ENCODE data around the gene MACROH2A1.

The MACROH2A1 gene

GRCh38 chr5:135340568-135340967 is 58.5 kb downstream of the MACROH2A1 start:
- TF ChIP-seq CTCF (IDR thresholded peaks at IDR 0.05; ENCODE audit: low read depth, low read length) (no peak), MYC (IDR thresholded peaks at IDR 0.05; ENCODE audit: low read depth, low read length) (no peak), POLR2A (IDR thresholded peaks at IDR 0.05; ENCODE audit: extremely low read depth, insufficient read length) (no peak), MAX (IDR thresholded peaks at IDR 0.05; ENCODE audit: low read depth, low read length) (no peak)
- no peak overlapping the region for H3K4me3 ChIP-seq (ENCODE audit: low read depth, low read length)
- no peak for DNase-seq (ENCODE audit: low read depth)

- no peak overlapping the region for H3K4me3 ChIP-seq (ENCODE audit: low read depth, low read length)
- TF ChIP-seq POLR2A (IDR thresholded peaks at IDR 0.05; ENCODE audit: extremely low read depth, insufficient read length) (no peak), MYC (IDR thresholded peaks at IDR 0.05; ENCODE audit: low read depth, low read length) (no peak), MAX (IDR thresholded peaks at IDR 0.05; ENCODE audit: low read depth, low read length) (no peak), CTCF (IDR thresholded peaks at IDR 0.05; ENCODE audit: low read depth, low read length) (no peak)
- DNase-seq (ENCODE audit: low read depth), result no peak
Observed at GRCh38 chr5:135339623-135340022, 59.4 kb downstream of the MACROH2A1 start.

GRCh38 chr5:135339189-135339588 is 59.8 kb downstream of the MACROH2A1 start:
- DNase-seq (ENCODE audit: low read depth), result no peak
- no peak for TF ChIP-seq MAX (IDR thresholded peaks at IDR 0.05; ENCODE audit: low read depth, low read length)
- no peak for TF ChIP-seq MYC (IDR thresholded peaks at IDR 0.05; ENCODE audit: low read depth, low read length)
- TF ChIP-seq CTCF (IDR thresholded peaks at IDR 0.05; ENCODE audit: low read depth, low read length), result no peak
- TF ChIP-seq POLR2A (IDR thresholded peaks at IDR 0.05; ENCODE audit: extremely low read depth, insufficient read length), result no peak
- H3K4me3 ChIP-seq (ENCODE audit: low read depth, low read length), result no peak overlapping the region

- H3K4me3 ChIP-seq (ENCODE audit: low read depth, low read length), result no peak overlapping the region
- no peak for DNase-seq (ENCODE audit: low read depth)
- TF ChIP-seq MAX (IDR thresholded peaks at IDR 0.05; ENCODE audit: low read depth, low read length), result no peak
- TF ChIP-seq POLR2A (IDR thresholded peaks at IDR 0.05; ENCODE audit: extremely low read depth, insufficient read length), result no peak
- TF ChIP-seq MYC (IDR thresholded peaks at IDR 0.05; ENCODE audit: low read depth, low read length), result no peak
- TF ChIP-seq CTCF (IDR thresholded peaks at IDR 0.05; ENCODE audit: low read depth, low read length), result no peak
Observed at GRCh38 chr5:135337064-135337463, 62.0 kb downstream of the MACROH2A1 start.

GRCh38 chr5:135335031-135335828 is 63.8 kb downstream of the MACROH2A1 start:
- H3K4me3 ChIP-seq (ENCODE audit: low read depth, low read length), result no peak overlapping the region
- TF ChIP-seq MYC (IDR thresholded peaks at IDR 0.05; ENCODE audit: low read depth, low read length) (no peak), MAX (IDR thresholded peaks at IDR 0.05; ENCODE audit: low read depth, low read length) (no peak), POLR2A (IDR thresholded peaks at IDR 0.05; ENCODE audit: extremely low read depth, insufficient read length) (no peak), CTCF (IDR thresholded peaks at IDR 0.05; ENCODE audit: low read depth, low read length) (no peak)
- DNase-seq (ENCODE audit: low read depth), result no peak

Measured in NB4 (cell line).